ENCODE results near the gene DSCAML1.

DNA sequence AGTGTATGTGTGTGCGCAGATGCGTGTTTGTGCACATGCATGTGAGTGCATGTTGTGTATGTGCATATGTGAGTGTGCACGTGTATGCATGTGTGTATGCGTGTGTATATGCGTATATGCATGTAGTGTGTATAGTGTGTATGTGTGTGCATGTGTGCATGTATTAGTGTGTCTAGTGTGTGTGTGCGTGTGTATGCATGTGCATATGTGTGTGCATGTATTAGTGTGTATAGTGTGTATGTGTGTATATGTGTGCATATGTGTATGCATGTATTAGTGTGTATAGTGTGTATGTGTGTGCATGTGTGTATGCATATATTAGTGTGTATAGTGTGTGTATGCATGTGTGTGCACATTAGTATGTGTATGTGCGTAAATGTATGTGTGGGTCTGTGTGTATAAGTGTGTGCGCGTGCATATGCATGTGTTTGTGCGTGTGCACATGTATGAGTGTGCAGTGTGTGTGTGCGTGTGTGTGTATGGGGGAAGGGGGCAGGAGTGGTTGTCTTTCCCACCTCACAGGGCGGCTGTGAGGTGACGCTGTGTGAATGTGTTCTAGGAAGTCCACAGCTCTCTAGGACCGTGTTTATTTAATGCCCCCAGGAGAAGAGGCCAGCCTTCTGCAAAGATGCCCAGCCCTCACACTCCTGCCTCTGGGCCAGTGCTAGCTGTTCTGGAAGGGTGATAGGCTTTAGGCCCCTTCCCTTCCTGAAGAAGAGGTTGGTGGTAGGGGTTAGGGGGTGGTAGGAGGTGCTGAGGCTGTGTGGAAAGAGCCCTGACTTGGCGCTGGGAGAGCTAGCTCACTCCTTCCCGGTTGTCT lies 354.8 kb downstream of the DSCAML1 start:
- TF ChIP-seq, protein P1, sequence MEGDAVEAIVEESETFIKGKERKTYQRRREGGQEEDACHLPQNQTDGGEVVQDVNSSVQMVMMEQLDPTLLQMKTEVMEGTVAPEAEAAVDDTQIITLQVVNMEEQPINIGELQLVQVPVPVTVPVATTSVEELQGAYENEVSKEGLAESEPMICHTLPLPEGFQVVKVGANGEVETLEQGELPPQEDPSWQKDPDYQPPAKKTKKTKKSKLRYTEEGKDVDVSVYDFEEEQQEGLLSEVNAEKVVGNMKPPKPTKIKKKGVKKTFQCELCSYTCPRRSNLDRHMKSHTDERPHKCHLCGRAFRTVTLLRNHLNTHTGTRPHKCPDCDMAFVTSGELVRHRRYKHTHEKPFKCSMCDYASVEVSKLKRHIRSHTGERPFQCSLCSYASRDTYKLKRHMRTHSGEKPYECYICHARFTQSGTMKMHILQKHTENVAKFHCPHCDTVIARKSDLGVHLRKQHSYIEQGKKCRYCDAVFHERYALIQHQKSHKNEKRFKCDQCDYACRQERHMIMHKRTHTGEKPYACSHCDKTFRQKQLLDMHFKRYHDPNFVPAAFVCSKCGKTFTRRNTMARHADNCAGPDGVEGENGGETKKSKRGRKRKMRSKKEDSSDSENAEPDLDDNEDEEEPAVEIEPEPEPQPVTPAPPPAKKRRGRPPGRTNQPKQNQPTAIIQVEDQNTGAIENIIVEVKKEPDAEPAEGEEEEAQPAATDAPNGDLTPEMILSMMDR (IDR thresholded peaks at IDR 0.05; ENCODE audit: insufficient read depth, low read depth, low read length) = no peak
- TF ChIP-seq EZH2 (IDR thresholded peaks at IDR 0.05; ENCODE audit: insufficient read depth, low read length) = no peak
